Esophagus squamous epithelium (tissue), 4 donors: Measurements from ENCODE around the gene E2F4.

Experiments used
- CTCF ChIP-seq, 6 experiments: fragments of 450-650 bp in 4 of 6; fragments of 200-600 bp in 2 of 6; sonication (generic) in 2 of 6; IDR thresholded peaks; one replicate each; pipeline ENCODE4 v1.5.1; 2016 to 2019; ENCODE audit warnings: antibody characterized with exemption in 6 of 6, mild to moderate bottlenecking in 4 of 6, moderate library complexity in 4 of 6
- POLR2A ChIP-seq, 4 donors: fragments of 450-650 bp; IDR thresholded peaks; one replicate each; pipeline ENCODE4 v1.6.1; 2017; ENCODE audit warnings: antibody characterized with exemption in 4 of 4, mild to moderate bottlenecking in 4 of 4, moderate library complexity in 3 of 4

GRCh38 chr16:67210069-67210937 lies 18.3 kb downstream of the E2F4 start:
- TF ChIP-seq CTCF (IDR thresholded peaks at IDR 0.05) = no peak
- no peak for TF ChIP-seq POLR2A (IDR thresholded peaks at IDR 0.05)
